HepG2 (cell line): ENCODE results near the gene OPN5. TPM values are rescaled to one million over a fixed set of nuclear protein-coding genes. Genes with fewer than 3 reads are reported as not detected.

Experiments used
- NFAT5 ChIP-seq: sonication (generic); formaldehyde crosslinking; IDR thresholded peaks from 2 replicates; pipeline ENCODE4 v1.4.0; 2020; ENCODE audit warnings: missing genetic modification reagents
- YY1 ChIP-seq: IDR thresholded peaks from 2 replicates; pipeline ENCODE4 v1.6.1; 2011; ENCODE audit warnings: low read length, low read depth, moderate library complexity, mild to moderate bottlenecking; ENCODE audit not compliant: insufficient read depth, insufficient replicate concordance
- ZBTB34 ChIP-seq: sonication (generic); formaldehyde crosslinking; IDR thresholded peaks from 2 replicates; pipeline ENCODE4 v1.8.0; 2022; ENCODE audit warnings: mild to moderate bottlenecking, missing genetic modification reagents
- ZBTB38 ChIP-seq: sonication (generic); formaldehyde crosslinking; IDR thresholded peaks from 2 replicates; pipeline ENCODE4 v1.5.1; 2020; ENCODE audit warnings: mild to moderate bottlenecking, missing genetic modification reagents
- ZNF407 ChIP-seq: sonication (generic); formaldehyde crosslinking; IDR thresholded peaks from one replicate; pipeline ENCODE4 v1.5.1; 2020; ENCODE audit warnings: mild to moderate bottlenecking, missing genetic modification reagents; ENCODE audit errors: not compliant biosample characterization
- polyA plus RNA-seq, 8 experiments: library from polyadenylated mRNA; depleted of rRNA in 3 of 8; stranded (reverse) in 7 of 8; unstranded in 1 of 8; fragments of >200 nt; fragmentation: Illumina TruSeq in 4 of 8; extraction: Trizol in 4 of 8; gene quantifications; 2 replicates each; pipeline versions ENCODE4 v1.2.1 to v1.2.3, GENCODE V29; 2011 to 2016; ENCODE audit warnings: low read depth in 4 of 8, missing spikeins in 1 of 8, mixed read lengths in 1 of 8; ENCODE audit not compliant: insufficient read depth in 1 of 8
- total RNA-seq, 5 experiments: library from RNA; depleted of rRNA; stranded (reverse); fragments of >200 nt; fragmentation: Illumina TruSeq; extraction: Trizol; gene quantifications; 2 replicates each; pipeline ENCODE4 v1.2.3, GENCODE V29; 2016; ENCODE audit warnings: low read depth in 1 of 5

The OPN5 gene
- total and polyA plus RNA-seq, 2 of the 13 experiments (the other 11 are each of a cell fraction or from before 2014, with no cell fraction given): not detected

GRCh38 chr6:47787620-47788497 is 6.0 kb downstream of the OPN5 start (continued):
- TF ChIP-seq NFAT5 (CRISPR knock-in tag): no peak
- TF ChIP-seq ZBTB38 (CRISPR knock-in tag): no peak
- TF ChIP-seq ZBTB34 (CRISPR knock-in tag): no peak
- TF ChIP-seq ZNF407: peak; percentile 67
- peak; percentile 87 for TF ChIP-seq YY1
